Stimulated activated naive B cell treated with anti-CD40 and anti-IgM and Interleukin-4, amounts not matched to agents 10 μg/mL and 1 μg/mL and 100 μg/mL, for 72 hours (primary cell): ENCODE results near the gene PAX2.

Source experiments
- ATAC-seq, 2 donors: fragments of 150-1000 bp; cut with Tn5 transposase; replicated peaks; 2 replicates each; pipeline ENCODE4 v1.10.0; 2021; ENCODE audit warnings: moderate library complexity in 1 of 2
- DNase-seq: peaks from one replicate; pipeline ENCODE4 v3.0.0; 2021
- H3K27ac Mint-ChIP-seq: one replicate; pipeline ENCODE4 v1.8.0; 2022; ENCODE audit warnings: mild to moderate bottlenecking, mixed read lengths
- H3K27me3 Mint-ChIP-seq, 2 donors: one replicate each; pipeline ENCODE4 v1.8.0; 2022; ENCODE audit warnings: mixed read lengths in 2 of 2
- H3K36me3 Mint-ChIP-seq, 2 donors: one replicate each; pipeline ENCODE4 v1.8.0; 2022; ENCODE audit warnings: mixed read lengths in 2 of 2, mild to moderate bottlenecking in 1 of 2
- H3K4me1 Mint-ChIP-seq, 2 donors: one replicate each; pipeline ENCODE4 v1.8.0; 2022; ENCODE audit warnings: mixed read lengths in 2 of 2, mild to moderate bottlenecking in 1 of 2
- H3K4me3 Mint-ChIP-seq, 2 donors: one replicate each; pipeline ENCODE4 v1.8.0; 2022; ENCODE audit warnings: mild to moderate bottlenecking in 2 of 2, mixed read lengths in 2 of 2, moderate library complexity in 1 of 2
- H3K9me3 Mint-ChIP-seq, 2 donors: one replicate each; pipeline ENCODE4 v1.8.0; 2022; ENCODE audit warnings: mixed read lengths in 2 of 2, mild to moderate bottlenecking in 1 of 2

The PAX2 gene

DNA sequence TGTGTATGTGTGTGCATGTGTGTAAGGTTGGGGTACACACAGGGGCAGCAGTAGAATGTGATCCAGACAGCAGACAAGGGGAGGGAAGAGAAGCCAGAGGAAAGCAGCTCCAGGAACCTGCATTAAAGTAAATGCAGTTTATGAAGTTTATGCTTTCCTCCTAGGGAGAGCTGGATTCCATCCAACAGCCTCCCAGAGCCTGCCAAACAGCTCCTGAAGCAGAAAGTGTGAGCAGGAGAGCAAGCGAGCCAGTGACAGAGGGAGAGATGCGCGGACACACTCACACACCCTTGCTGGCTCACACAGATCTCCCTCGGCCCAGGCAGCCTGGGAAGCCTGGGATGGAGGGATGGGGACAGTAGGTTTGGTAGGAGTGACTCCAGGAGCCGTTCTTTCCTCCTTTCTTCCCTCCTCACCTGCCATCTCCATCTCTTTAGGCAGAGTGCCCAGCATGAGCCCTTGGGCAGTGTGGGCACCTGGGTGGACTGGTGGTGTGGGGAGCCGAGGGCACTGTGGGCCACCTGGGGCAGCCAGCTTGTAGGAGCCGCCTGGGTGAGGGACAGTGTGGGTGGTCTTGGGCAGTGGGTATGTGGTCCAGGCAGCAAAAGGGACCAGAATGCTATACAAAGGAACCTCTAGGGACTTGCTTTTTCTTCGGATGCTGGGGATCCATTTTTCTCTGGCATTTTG, 46.1 kb downstream of the PAX2 start:
- no peak for ATAC-seq
- no peak overlapping the region for H3K4me3 Mint-ChIP-seq
- no peak overlapping the region for H3K27ac Mint-ChIP-seq
- H3K27me3 Mint-ChIP-seq = peaks cover 49 to 77% of the 10 kb centered on the region in 2 donors
- H3K4me1 Mint-ChIP-seq = no peaks in the 10 kb centered on the region
- H3K9me3 Mint-ChIP-seq = no peaks in the 10 kb centered on the region
- H3K36me3 Mint-ChIP-seq = no peaks in the 10 kb centered on the region
- DNase-seq = no peak

GRCh38 chr10:100792574-100792973, 47.2 kb downstream of the PAX2 start:
- ATAC-seq (no peak), DNase-seq (no peak)
- Mint-ChIP-seq H3K27ac (no peak overlapping the region), H3K9me3 (no peaks in the 10 kb centered on the region), H3K36me3 (no peaks in the 10 kb centered on the region), H3K4me1 (no peaks in the 10 kb centered on the region), H3K27me3 (peaks cover 43 to 70% of the 10 kb centered on the region in 2 donors), H3K4me3 (no peak overlapping the region)

DNA sequence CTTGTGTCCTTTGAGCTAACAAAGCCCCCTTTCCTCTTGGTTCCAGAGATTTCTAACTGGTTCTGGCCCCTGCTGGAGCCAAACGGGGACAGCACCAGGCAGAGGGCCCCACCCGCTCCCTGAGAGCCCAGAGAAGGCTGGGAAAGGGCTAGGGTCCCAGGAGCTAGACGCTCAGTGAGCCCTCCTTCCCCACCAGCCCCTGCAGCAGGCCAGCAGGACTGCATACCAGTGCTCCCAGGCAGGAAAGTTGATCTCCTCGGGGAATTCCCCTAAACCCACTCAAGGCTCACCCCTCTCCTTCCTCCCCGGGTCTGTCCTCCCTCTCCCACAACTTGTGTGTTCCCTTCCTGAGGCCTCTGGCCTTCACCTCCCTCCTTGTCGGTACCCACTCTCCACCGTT, 47.7 kb downstream of the PAX2 start:
- H3K27me3 Mint-ChIP-seq = peaks cover 39 to 65% of the 10 kb centered on the region in 2 donors
- H3K9me3 Mint-ChIP-seq = no peaks in the 10 kb centered on the region
- H3K4me1 Mint-ChIP-seq = no peaks in the 10 kb centered on the region
- ATAC-seq (no peak), DNase-seq (no peak)
- no peak overlapping the region for H3K27ac Mint-ChIP-seq
- no peak overlapping the region for H3K4me3 Mint-ChIP-seq
- no peaks in the 10 kb centered on the region for H3K36me3 Mint-ChIP-seq

DNA sequence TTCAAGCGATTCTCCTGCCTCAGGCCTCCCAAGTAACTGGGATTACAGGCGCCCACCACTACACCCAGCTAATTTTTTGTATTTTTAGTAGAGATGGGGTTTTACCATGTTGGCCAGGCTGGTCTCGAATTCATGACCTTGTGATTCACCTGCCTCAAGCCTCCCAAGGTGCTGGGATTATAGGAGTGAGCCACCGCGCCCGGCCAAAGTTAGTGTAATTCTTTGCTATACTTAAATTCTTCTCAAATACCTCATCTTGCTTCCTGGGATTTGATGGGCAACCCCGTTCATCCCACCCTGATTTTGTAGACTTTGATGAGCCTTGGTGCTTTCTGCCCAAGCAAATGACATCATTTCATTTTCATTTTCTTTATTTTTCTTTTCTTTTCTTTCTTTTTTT, 54.5 kb downstream of the PAX2 start:
- ATAC-seq = no peak
- no peaks in the 10 kb centered on the region for H3K36me3 Mint-ChIP-seq
- no peaks in the 10 kb centered on the region for H3K4me1 Mint-ChIP-seq
- H3K4me3 Mint-ChIP-seq = no peak overlapping the region
- no peak overlapping the region for H3K27ac Mint-ChIP-seq
- DNase-seq = no peak
- no peaks in the 10 kb centered on the region for H3K9me3 Mint-ChIP-seq
- peaks cover 66 to 70% of the 10 kb centered on the region in 2 donors for H3K27me3 Mint-ChIP-seq

- Mint-ChIP-seq H3K9me3 (no peaks in the 10 kb centered on the region), H3K27ac (no peak overlapping the region), H3K4me3 (no peak overlapping the region), H3K36me3 (no peaks in the 10 kb centered on the region), H3K27me3 (peaks cover 65 to 70% of the 10 kb centered on the region in 2 donors), H3K4me1 (no peaks in the 10 kb centered on the region)
- DNase-seq (no peak), ATAC-seq (no peak)
Observed at GRCh38 chr10:100800931-100801330, 55.5 kb downstream of the PAX2 start.

DNA sequence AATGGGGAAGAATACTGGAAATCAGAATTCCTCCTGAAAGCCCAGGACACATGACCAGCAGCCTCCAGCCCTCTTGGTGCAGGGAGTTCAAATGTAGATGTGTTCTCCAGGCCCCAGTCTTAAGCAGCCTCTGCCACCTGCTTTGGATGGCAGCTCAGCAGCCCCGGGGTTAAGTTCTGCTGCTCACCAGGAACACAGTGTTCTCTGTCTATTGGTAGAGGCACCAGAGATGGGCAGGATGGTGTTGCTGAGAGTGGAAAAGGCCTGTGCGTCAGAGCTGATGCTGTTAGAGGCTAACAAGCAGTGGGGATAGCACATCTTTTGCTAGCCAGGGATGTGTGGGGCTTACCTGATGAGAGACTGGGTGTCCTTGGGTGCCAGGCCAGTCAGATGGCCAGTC, 56.8 kb downstream of the PAX2 start:
- peaks cover 73 to 76% of the 10 kb centered on the region in 2 donors for H3K27me3 Mint-ChIP-seq
- no peaks in the 10 kb centered on the region for H3K9me3 Mint-ChIP-seq
- H3K4me1 Mint-ChIP-seq = peaks cover 1% of the 10 kb centered on the region in 2 donors

GRCh38 chr10:100802607-100803006, 57.2 kb downstream of the PAX2 start:
- Mint-ChIP-seq H3K4me1 (peaks cover 5 to 6% of the 10 kb centered on the region in 2 donors), H3K9me3 (no peaks in the 10 kb centered on the region), H3K27ac (no peak overlapping the region), H3K36me3 (no peaks in the 10 kb centered on the region), H3K4me3 (no peak overlapping the region), H3K27me3 (peaks cover 77 to 80% of the 10 kb centered on the region in 2 donors)
- DNase-seq (no peak), ATAC-seq (no peak)

More for the DNA sequence above, 56.8 kb downstream of the PAX2 start:
- Mint-ChIP-seq H3K4me3 (no peak overlapping the region), H3K36me3 (no peaks in the 10 kb centered on the region), H3K27ac (no peak overlapping the region)
- ATAC-seq = no peak
- no peak for DNase-seq

GRCh38 chr10:100803492-100803891, 58.1 kb downstream of the PAX2 start:
- no peaks in the 10 kb centered on the region for H3K36me3 Mint-ChIP-seq
- H3K27me3 Mint-ChIP-seq = peaks cover 83 to 84% of the 10 kb centered on the region in 2 donors
- peaks cover 7 to 9% of the 10 kb centered on the region in 2 donors for H3K4me1 Mint-ChIP-seq
- no peak for DNase-seq
- no peak for ATAC-seq
- no peak overlapping the region for H3K27ac Mint-ChIP-seq
- no peaks in the 10 kb centered on the region for H3K9me3 Mint-ChIP-seq
- H3K4me3 Mint-ChIP-seq = no peak overlapping the region

DNA sequence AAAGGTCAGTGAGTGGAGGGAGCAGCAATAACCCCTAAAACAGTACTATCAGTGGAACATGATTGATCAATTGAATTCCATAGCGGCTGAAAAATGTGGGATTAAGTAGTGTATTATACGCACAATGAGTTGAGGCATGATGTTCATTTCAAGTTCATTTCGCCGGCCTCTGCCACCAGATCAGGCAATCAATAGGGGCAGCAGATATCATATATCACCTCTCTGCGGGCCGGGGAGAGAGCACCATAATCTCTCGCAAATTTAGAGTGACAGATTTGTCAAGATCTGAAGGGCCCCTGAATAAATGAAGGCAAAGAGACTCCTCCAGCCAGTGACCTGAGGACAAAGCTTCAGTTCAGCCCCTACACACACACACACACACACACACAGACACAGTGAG, 58.5 kb downstream of the PAX2 start:
- peaks cover 7 to 9% of the 10 kb centered on the region in 2 donors for H3K4me1 Mint-ChIP-seq
- no peak for ATAC-seq
- H3K36me3 Mint-ChIP-seq = no peaks in the 10 kb centered on the region
- H3K9me3 Mint-ChIP-seq = no peaks in the 10 kb centered on the region
- no peak for DNase-seq
- H3K27ac Mint-ChIP-seq = no peak overlapping the region
- H3K27me3 Mint-ChIP-seq = peaks cover 83 to 84% of the 10 kb centered on the region in 2 donors
- no peak overlapping the region for H3K4me3 Mint-ChIP-seq

GRCh38 chr10:100805543-100806355, 60.4 kb downstream of the PAX2 start:
- ATAC-seq (no peak), DNase-seq (no peak)
- no peak overlapping the region for H3K27ac Mint-ChIP-seq
- H3K36me3 Mint-ChIP-seq = no peaks in the 10 kb centered on the region
- H3K4me3 Mint-ChIP-seq = no peak overlapping the region
- H3K4me1 Mint-ChIP-seq = peaks cover 7 to 9% of the 10 kb centered on the region in 2 donors
- no peaks in the 10 kb centered on the region for H3K9me3 Mint-ChIP-seq
- peaks cover 84 to 86% of the 10 kb centered on the region in 2 donors for H3K27me3 Mint-ChIP-seq

DNA sequence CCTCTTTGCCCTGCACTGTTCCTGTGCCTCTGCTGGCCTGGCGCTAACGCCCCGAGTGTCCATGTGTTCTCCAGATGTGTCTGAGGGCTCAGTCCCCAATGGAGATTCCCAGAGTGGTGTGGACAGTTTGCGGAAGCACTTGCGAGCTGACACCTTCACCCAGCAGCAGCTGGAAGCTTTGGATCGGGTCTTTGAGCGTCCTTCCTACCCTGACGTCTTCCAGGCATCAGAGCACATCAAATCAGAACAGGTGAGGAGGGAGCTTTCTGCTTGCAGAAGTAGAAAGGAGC, 60.9 kb downstream of the PAX2 start:
- no peak for ATAC-seq
- no peak for DNase-seq
- no peaks in the 10 kb centered on the region for H3K9me3 Mint-ChIP-seq
- peaks cover 83 to 86% of the 10 kb centered on the region in 2 donors for H3K27me3 Mint-ChIP-seq
- peaks cover 7 to 9% of the 10 kb centered on the region in 2 donors for H3K4me1 Mint-ChIP-seq
- H3K4me3 Mint-ChIP-seq = no peak overlapping the region
- no peaks in the 10 kb centered on the region for H3K36me3 Mint-ChIP-seq
- H3K27ac Mint-ChIP-seq = no peak overlapping the region

DNA sequence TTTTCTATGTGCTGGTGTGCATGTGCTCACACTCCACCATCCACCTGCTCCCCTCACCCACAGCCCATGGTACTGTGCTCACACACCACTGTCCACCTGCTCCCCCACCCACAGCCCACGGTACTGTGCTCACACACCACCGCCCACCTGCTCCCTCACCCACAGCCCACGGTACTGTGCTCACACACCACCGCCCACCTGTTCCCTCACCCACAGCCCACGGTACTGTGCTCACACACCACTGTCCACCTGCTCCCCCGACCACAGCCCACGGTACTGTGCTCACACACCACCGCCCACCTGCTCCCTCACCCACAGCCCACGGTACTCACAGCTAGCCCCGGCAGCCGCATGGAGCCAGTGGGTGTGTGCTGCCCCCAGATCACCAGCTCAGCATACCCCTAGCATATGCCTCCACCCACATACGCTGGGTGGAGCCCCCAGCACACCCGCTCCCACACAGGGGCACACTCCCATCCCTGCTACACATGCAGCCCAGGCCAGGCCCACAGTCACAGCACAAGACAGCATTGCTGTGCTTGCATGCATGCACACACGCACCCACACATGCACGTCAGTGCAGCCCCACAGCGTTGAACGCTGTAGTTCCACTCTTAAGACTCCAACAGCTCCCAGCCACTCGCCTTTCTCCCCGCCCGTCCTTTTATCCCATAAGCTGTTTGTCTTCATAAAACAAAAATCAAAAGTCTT, 62.0 kb downstream of the PAX2 start:
- no peaks in the 10 kb centered on the region for H3K9me3 Mint-ChIP-seq
- ATAC-seq (no peak), DNase-seq (no peak)
- no peak overlapping the region for H3K27ac Mint-ChIP-seq
- peaks cover 7 to 9% of the 10 kb centered on the region in 2 donors for H3K4me1 Mint-ChIP-seq
- H3K4me3 Mint-ChIP-seq = no peak overlapping the region
- peaks cover 84 to 91% of the 10 kb centered on the region in 2 donors for H3K27me3 Mint-ChIP-seq
- no peaks in the 10 kb centered on the region for H3K36me3 Mint-ChIP-seq

GRCh38 chr10:100808876-100809275, 63.5 kb downstream of the PAX2 start:
- H3K27ac Mint-ChIP-seq = no peak overlapping the region
- peaks cover 85 to 91% of the 10 kb centered on the region in 2 donors for H3K27me3 Mint-ChIP-seq
- H3K9me3 Mint-ChIP-seq = no peaks in the 10 kb centered on the region
- H3K4me3 Mint-ChIP-seq = no peak overlapping the region
- H3K4me1 Mint-ChIP-seq = peaks cover 7 to 9% of the 10 kb centered on the region in 2 donors
- ATAC-seq (no peak), DNase-seq (no peak)
- H3K36me3 Mint-ChIP-seq = no peaks in the 10 kb centered on the region

DNA sequence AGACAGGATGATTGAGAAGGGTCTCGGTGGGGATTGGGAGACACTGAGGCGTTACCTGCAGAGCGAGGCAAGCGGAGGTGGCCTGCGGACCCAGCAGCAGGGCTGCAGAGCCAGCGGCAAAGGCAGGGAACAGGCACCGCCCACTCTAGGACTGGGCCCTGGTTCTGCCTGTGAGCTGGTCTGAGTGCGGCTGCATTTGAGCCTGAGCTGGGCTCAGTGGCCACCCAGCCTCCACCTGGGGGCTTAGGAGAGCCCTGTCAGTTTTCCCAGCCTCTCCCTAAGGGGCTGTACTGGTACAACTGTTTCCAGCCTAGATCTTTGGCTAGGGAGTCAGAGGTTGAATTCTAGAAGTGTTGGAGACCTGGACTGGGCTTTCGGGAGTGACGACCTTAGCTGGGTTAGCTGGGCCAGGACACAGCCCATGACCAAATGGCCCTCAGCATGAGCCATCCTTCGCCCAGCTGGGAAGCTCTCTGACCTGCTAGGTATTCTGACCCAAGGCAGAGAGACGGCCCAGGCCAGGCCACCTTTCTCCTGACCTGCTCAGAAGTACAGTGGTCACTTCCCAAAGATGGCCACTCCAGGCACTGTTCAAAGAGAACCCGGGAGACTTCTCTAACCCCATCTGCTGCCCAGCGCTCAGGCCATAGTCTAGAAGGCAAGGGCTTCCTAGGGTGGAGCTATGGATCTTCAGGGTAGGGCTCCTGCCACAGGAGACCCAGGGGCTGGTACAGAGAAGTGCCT, 64.9 kb downstream of the PAX2 start:
- H3K27me3 Mint-ChIP-seq = peaks cover 80 to 90% of the 10 kb centered on the region in 2 donors

More for the DNA sequence above, 64.9 kb downstream of the PAX2 start:
- Mint-ChIP-seq H3K27ac (no peak overlapping the region), H3K4me1 (peaks cover 7 to 9% of the 10 kb centered on the region in 2 donors), H3K4me3 (no peak overlapping the region), H3K9me3 (no peaks in the 10 kb centered on the region), H3K36me3 (no peaks in the 10 kb centered on the region)
- no peak for ATAC-seq
- no peak for DNase-seq
